Measurements from ENCODE around the gene NPL.

The NPL gene

DNA sequence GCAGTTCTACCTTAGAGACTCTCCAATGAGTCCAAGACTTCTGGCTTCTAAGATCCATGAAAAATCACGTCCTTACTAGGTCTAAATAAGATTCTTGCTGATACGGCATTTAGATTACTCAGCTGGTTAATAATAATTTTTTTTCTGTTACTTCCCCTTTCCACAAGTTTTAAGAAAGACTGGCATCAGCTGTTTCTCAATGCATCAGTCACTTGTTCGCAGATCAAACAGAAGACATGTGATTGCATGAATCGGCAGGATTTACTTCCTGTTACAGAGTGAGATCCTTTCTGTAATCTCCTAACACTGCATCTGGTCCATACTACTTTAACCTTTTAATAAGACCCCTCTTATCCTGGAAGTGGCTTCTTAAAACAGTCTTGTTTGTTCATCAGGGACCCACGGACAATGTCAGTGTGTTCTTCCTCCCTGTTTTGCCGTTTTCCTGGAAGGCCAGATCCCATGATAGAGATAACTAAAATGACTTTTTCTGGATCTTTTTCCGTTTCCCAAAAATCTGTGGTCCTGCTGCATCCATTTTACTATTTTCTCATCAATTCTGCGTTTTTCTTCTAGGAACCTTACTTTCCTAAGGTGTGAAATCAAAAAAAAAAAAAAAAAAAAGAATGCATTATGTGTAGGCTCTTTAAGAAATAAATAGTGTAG lies 6.1 kb downstream of the NPL start:
- H3K4me1 ChIP-seq (ENCODE audit: control insufficient read depth, insufficient read depth, low read length): no peaks in the 10 kb centered on the region
- no peak overlapping the region for H3K27ac ChIP-seq (ENCODE audit: extremely low read depth, low read depth, low read length)
- H3K36me3 ChIP-seq (ENCODE audit: control insufficient read depth in 2 of 2, insufficient read depth in 1 of 2, low read length in 2 of 2): peaks cover 0 to 26% of the 10 kb centered on the region in 2 experiments; a peak in 1 of 3 replicates
- H3K4me3 ChIP-seq (ENCODE audit: low read depth, low read length): no peak overlapping the region
- no peak for TF ChIP-seq ZNF175 (tag by site-specific recombination; IDR thresholded peaks at IDR 0.05)
- TF ChIP-seq ZNF830 (tag by site-specific recombination; IDR thresholded peaks at IDR 0.05; ENCODE audit: low read depth): no peak
- TF ChIP-seq, protein P1, sequence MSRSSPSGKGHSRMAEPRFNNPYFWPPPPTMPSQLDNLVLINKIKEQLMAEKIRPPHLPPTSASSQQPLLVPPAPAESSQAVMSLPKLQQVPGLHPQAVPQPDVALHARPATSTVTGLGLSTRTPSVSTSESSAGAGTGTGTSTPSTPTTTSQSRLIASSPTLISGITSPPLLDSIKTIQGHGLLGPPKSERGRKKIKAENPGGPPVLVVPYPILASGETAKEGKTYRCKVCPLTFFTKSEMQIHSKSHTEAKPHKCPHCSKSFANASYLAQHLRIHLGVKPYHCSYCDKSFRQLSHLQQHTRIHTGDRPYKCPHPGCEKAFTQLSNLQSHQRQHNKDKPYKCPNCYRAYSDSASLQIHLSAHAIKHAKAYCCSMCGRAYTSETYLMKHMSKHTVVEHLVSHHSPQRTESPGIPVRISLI (tag by site-specific recombination; IDR thresholded peaks at IDR 0.05): no peak
- no peak for TF ChIP-seq ZNF239 (tag by site-specific recombination; IDR thresholded peaks at IDR 0.05)
- TF ChIP-seq, protein P2, sequence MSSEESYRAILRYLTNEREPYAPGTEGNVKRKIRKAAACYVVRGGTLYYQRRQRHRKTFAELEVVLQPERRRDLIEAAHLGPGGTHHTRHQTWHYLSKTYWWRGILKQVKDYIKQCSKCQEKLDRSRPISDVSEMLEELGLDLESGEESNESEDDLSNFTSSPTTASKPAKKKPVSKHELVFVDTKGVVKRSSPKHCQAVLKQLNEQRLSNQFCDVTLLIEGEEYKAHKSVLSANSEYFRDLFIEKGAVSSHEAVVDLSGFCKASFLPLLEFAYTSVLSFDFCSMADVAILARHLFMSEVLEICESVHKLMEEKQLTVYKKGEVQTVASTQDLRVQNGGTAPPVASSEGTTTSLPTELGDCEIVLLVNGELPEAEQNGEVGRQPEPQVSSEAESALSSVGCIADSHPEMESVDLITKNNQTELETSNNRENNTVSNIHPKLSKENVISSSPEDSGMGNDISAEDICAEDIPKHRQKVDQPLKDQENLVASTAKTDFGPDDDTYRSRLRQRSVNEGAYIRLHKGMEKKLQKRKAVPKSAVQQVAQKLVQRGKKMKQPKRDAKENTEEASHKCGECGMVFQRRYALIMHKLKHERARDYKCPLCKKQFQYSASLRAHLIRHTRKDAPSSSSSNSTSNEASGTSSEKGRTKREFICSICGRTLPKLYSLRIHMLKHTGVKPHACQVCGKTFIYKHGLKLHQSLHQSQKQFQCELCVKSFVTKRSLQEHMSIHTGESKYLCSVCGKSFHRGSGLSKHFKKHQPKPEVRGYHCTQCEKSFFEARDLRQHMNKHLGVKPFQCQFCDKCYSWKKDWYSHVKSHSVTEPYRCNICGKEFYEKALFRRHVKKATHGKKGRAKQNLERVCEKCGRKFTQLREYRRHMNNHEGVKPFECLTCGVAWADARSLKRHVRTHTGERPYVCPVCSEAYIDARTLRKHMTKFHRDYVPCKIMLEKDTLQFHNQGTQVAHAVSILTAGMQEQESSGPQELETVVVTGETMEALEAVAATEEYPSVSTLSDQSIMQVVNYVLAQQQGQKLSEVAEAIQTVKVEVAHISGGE (tag by site-specific recombination; conservative IDR thresholded peaks at IDR 0.05; ENCODE audit: low read depth): no peak
- TF ChIP-seq REPIN1 (tag by site-specific recombination; IDR thresholded peaks at IDR 0.05; ENCODE audit: low read depth): no peak
- TF ChIP-seq, protein P3, sequence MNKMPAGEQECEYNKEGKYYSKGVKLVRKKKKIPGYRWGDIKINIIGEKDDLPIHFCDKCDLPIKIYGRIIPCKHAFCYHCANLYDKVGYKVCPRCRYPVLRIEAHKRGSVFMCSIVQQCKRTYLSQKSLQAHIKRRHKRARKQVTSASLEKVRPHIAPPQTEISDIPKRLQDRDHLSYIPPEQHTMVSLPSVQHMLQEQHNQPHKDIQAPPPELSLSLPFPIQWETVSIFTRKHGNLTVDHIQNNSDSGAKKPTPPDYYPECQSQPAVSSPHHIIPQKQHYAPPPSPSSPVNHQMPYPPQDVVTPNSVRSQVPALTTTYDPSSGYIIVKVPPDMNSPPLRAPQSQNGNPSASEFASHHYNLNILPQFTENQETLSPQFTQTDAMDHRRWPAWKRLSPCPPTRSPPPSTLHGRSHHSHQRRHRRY (tag by site-specific recombination; IDR thresholded peaks at IDR 0.05): no peak
- no peak for TF ChIP-seq MEIS1 (CRISPR knock-in tag; IDR thresholded peaks at IDR 0.05; ENCODE audit: borderline replicate concordance)
- TF ChIP-seq GLI2 (tag by site-specific recombination; IDR thresholded peaks at IDR 0.05; ENCODE audit: borderline replicate concordance, low read depth): no peak
- no peak for TF ChIP-seq OVOL3 (tag by site-specific recombination; IDR thresholded peaks at IDR 0.05)
- TF ChIP-seq, protein P4, sequence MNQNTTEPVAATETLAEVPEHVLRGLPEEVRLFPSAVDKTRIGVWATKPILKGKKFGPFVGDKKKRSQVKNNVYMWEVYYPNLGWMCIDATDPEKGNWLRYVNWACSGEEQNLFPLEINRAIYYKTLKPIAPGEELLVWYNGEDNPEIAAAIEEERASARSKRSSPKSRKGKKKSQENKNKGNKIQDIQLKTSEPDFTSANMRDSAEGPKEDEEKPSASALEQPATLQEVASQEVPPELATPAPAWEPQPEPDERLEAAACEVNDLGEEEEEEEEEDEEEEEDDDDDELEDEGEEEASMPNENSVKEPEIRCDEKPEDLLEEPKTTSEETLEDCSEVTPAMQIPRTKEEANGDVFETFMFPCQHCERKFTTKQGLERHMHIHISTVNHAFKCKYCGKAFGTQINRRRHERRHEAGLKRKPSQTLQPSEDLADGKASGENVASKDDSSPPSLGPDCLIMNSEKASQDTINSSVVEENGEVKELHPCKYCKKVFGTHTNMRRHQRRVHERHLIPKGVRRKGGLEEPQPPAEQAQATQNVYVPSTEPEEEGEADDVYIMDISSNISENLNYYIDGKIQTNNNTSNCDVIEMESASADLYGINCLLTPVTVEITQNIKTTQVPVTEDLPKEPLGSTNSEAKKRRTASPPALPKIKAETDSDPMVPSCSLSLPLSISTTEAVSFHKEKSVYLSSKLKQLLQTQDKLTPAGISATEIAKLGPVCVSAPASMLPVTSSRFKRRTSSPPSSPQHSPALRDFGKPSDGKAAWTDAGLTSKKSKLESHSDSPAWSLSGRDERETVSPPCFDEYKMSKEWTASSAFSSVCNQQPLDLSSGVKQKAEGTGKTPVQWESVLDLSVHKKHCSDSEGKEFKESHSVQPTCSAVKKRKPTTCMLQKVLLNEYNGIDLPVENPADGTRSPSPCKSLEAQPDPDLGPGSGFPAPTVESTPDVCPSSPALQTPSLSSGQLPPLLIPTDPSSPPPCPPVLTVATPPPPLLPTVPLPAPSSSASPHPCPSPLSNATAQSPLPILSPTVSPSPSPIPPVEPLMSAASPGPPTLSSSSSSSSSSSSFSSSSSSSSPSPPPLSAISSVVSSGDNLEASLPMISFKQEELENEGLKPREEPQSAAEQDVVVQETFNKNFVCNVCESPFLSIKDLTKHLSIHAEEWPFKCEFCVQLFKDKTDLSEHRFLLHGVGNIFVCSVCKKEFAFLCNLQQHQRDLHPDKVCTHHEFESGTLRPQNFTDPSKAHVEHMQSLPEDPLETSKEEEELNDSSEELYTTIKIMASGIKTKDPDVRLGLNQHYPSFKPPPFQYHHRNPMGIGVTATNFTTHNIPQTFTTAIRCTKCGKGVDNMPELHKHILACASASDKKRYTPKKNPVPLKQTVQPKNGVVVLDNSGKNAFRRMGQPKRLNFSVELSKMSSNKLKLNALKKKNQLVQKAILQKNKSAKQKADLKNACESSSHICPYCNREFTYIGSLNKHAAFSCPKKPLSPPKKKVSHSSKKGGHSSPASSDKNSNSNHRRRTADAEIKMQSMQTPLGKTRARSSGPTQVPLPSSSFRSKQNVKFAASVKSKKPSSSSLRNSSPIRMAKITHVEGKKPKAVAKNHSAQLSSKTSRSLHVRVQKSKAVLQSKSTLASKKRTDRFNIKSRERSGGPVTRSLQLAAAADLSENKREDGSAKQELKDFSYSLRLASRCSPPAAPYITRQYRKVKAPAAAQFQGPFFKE (tag by site-specific recombination; IDR thresholded peaks at IDR 0.05; ENCODE audit: borderline replicate concordance): no peak
- no peak for TF ChIP-seq ZFP37 (tag by site-specific recombination; IDR thresholded peaks at IDR 0.05)
- no peak for TF ChIP-seq ZNF2 (tag by site-specific recombination; IDR thresholded peaks at IDR 0.05)
- TF ChIP-seq ZNF585B (tag by site-specific recombination; IDR thresholded peaks at IDR 0.05): no peak
- TF ChIP-seq, protein P5, sequence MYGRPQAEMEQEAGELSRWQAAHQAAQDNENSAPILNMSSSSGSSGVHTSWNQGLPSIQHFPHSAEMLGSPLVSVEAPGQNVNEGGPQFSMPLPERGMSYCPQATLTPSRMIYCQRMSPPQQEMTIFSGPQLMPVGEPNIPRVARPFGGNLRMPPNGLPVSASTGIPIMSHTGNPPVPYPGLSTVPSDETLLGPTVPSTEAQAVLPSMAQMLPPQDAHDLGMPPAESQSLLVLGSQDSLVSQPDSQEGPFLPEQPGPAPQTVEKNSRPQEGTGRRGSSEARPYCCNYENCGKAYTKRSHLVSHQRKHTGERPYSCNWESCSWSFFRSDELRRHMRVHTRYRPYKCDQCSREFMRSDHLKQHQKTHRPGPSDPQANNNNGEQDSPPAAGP (tag by site-specific recombination; IDR thresholded peaks at IDR 0.05): no peak
- TF ChIP-seq, protein P6, sequence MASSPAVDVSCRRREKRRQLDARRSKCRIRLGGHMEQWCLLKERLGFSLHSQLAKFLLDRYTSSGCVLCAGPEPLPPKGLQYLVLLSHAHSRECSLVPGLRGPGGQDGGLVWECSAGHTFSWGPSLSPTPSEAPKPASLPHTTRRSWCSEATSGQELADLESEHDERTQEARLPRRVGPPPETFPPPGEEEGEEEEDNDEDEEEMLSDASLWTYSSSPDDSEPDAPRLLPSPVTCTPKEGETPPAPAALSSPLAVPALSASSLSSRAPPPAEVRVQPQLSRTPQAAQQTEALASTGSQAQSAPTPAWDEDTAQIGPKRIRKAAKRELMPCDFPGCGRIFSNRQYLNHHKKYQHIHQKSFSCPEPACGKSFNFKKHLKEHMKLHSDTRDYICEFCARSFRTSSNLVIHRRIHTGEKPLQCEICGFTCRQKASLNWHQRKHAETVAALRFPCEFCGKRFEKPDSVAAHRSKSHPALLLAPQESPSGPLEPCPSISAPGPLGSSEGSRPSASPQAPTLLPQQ (tag by site-specific recombination; IDR thresholded peaks at IDR 0.05): no peak
- TF ChIP-seq, protein P7, sequence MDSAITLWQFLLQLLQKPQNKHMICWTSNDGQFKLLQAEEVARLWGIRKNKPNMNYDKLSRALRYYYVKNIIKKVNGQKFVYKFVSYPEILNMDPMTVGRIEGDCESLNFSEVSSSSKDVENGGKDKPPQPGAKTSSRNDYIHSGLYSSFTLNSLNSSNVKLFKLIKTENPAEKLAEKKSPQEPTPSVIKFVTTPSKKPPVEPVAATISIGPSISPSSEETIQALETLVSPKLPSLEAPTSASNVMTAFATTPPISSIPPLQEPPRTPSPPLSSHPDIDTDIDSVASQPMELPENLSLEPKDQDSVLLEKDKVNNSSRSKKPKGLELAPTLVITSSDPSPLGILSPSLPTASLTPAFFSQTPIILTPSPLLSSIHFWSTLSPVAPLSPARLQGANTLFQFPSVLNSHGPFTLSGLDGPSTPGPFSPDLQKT (IDR thresholded peaks at IDR 0.05; ENCODE audit: borderline replicate concordance, low read depth, low read length): no peak
- TF ChIP-seq MYNN (tag by site-specific recombination; IDR thresholded peaks at IDR 0.05; ENCODE audit: borderline replicate concordance): no peak
- no peak for TF ChIP-seq ZNF701 (tag by site-specific recombination; IDR thresholded peaks at IDR 0.05)
- TF ChIP-seq ZBTB17 (tag by site-specific recombination; IDR thresholded peaks at IDR 0.05): no peak
- no peaks in the 10 kb centered on the region for H3K9me3 ChIP-seq (ENCODE audit: control insufficient read depth, insufficient read depth, low read depth, low read length)
- CTCF ChIA-PET: no interaction called here
- POLR2A ChIA-PET: no interaction called here

All from HEK293 (cell line).